UCSD-AML1 (cell line): ENCODE measurements around the gene MRM3.
"Not testable (repeated sequence)": the region's sequence is repeated elsewhere in the genome, so short reads cannot be mapped to it uniquely, and the experiment has no call there.

Source experiments
- DNase-seq: peaks from one replicate; lab custom pipeline; 2025; ENCODE audit not compliant: unreplicated experiment; lab: John Stamatoyannopoulos, UW

Gene MRM3

GRCh38 chr17:794876-795275 is 12.7 kb downstream of the MRM3 start:
- no peak for DNase-seq

- no peak for DNase-seq
Measured at GRCh38 chr17:795276-795675, 13.1 kb downstream of the MRM3 start.

- DNase-seq, result no peak
Measured at GRCh38 chr17:795721-796120, 13.6 kb downstream of the MRM3 start.

- no peak for DNase-seq
Measured at GRCh38 chr17:796609-797008, 14.5 kb downstream of the MRM3 start.

- no peak for DNase-seq
Measured at GRCh38 chr17:797236-797840, 15.2 kb downstream of the MRM3 start.

GRCh38 chr17:798246-798645 is 16.1 kb downstream of the MRM3 start:
- no peak for DNase-seq

GRCh38 chr17:799261-799660 is 17.1 kb downstream of the MRM3 start:
- no peak for DNase-seq

- DNase-seq, result no peak
Measured at GRCh38 chr17:800446-801242, 18.5 kb downstream of the MRM3 start.

- no peak for DNase-seq
Measured at GRCh38 chr17:801660-802059, 19.5 kb downstream of the MRM3 start.

- no peak for DNase-seq
Measured at GRCh38 chr17:802481-802880, 20.3 kb downstream of the MRM3 start.

- no peak for DNase-seq
Measured at GRCh38 chr17:802901-803881, 21.0 kb downstream of the MRM3 start.

GRCh38 chr17:804541-805435 is 22.6 kb downstream of the MRM3 start:
- DNase-seq, result no peak

- DNase-seq, result not testable (repeated sequence)
Measured at GRCh38 chr17:805886-806285, 23.7 kb downstream of the MRM3 start.

GRCh38 chr17:806346-806745 is 24.2 kb downstream of the MRM3 start:
- no peak for DNase-seq

- DNase-seq, result no peak
Measured at GRCh38 chr17:806781-807522, 24.8 kb downstream of the MRM3 start.

GRCh38 chr17:807523-808294 is 25.6 kb downstream of the MRM3 start:
- DNase-seq, result no peak

GRCh38 chr17:811051-811784 is 29.1 kb downstream of the MRM3 start:
- no peak for DNase-seq

GRCh38 chr17:812638-813204 is 30.6 kb downstream of the MRM3 start:
- no peak for DNase-seq
